Psoas muscle (tissue), 8 donors: Measurements from ENCODE around the gene CKM. TPM values are rescaled to one million over a fixed set of nuclear protein-coding genes. Genes with fewer than 3 reads are reported as not detected.

ENCODE experiments used
- ATAC-seq, 4 donors: fragments of 200-7000 bp; cut with Tn5 transposase; one replicate each; pipeline ENCODE4 v1.9.1; 2020; ENCODE audit warnings: moderate library complexity in 3 of 4, mild to moderate bottlenecking in 2 of 4
- DNase-seq, 2 donors: peaks; one replicate each; pipeline ENCODE4 v3.0.0-alpha.2; 2020
- H3K27ac ChIP-seq: fragments of 200-600 bp; one replicate; pipeline ENCODE4 v1.8.0; 2022
- H3K27me3 ChIP-seq, 3 donors: fragments of 200-600 bp in 1 of 3; one replicate each; pipeline versions ENCODE4 v1.6.1 to v1.8.0; 2013 to 2022; ENCODE audit warnings: low read length in 2 of 3, mild to moderate bottlenecking in 2 of 3, moderate library complexity in 1 of 3; ENCODE audit not compliant: insufficient read depth in 3 of 3
- H3K36me3 ChIP-seq, 2 donors: fragments of 200-600 bp in 1 of 2; one replicate each; pipeline versions ENCODE4 v1.6.1 to v1.8.0; 2013 to 2022; ENCODE audit warnings: low read depth in 1 of 2, mild to moderate bottlenecking in 1 of 2, moderate library complexity in 1 of 2; ENCODE audit not compliant: insufficient read depth in 1 of 2
- H3K4me1 ChIP-seq: fragments of 200-600 bp; one replicate; pipeline ENCODE4 v1.8.0; 2022
- H3K4me3 ChIP-seq: fragments of 200-600 bp; one replicate; pipeline ENCODE4 v1.8.0; 2022; ENCODE audit warnings: mild to moderate bottlenecking
- H3K9me3 ChIP-seq: fragments of 200-600 bp; one replicate; pipeline ENCODE4 v1.8.0; 2022
- CTCF ChIP-seq: fragments of 200-600 bp; IDR thresholded peaks from one replicate; pipeline ENCODE4 v1.8.0; 2022; ENCODE audit warnings: antibody characterized with exemption
- WGBS, 3 donors: extraction: QIAGEN DNeasy Blood & Tissue Kit; methylation state at CpG; one replicate each; pipeline versions ENCODE4 v1.1.6 to v1.1.7; 2013; 5-methylcytosine and 5-hydroxymethylcytosine counted together
- intact Hi-C, 2 donors: fragments of 100-400 bp; cut with DNase I; formaldehyde crosslinking; loops; one replicate each; pipeline versions ENCODE4 v1.11.0 to v1.14.2; 2022
- polyA plus RNA-seq, 3 donors: library from polyadenylated mRNA; stranded (reverse); fragments of 200-250 nt; gene quantifications; one replicate each; pipeline ENCODE4 v1.2.3, GENCODE V29; 2013
- total RNA-seq, 4 donors: library from RNA; stranded (reverse); fragmentation: NEBNext Ultra II Directional in 2 of 4; extraction: Animal tissue kit (Norgen Biotek cat#: 25700) in 2 of 4; gene quantifications; one replicate each; pipeline versions ENCODE4 v1.2.1 to v1.2.4, GENCODE V29; 2021 to 2023
- donor health status: healthy with polysubstance abuse.
- donor health status: DM: no; HTN: no; CAD: no; lungs with moderate emphysema.
- donor health status: Bipolar disorder and iron deficiency.
- donor health status: healthy.
- donor health status: DM: yes; HTN: yes; CAD: no.
- donor health status: DM: no; HTN: no; CAD: no.
- donor health status: DM: no; HTN: no; CAD: no.
- donor health status: DM: yes; HTN: yes; CAD: no.

CKM gene
- total and polyA plus RNA-seq, 7 donors: 9,503 to 23,818 (median 15,775) TPM

GRCh38 chr19:45364696-45365095, 42.0 kb upstream of the CKM start:
- DNase-seq: no peak
- H3K4me3 ChIP-seq: no peak overlapping the region
- TF ChIP-seq CTCF: no peak
- no peaks in the 10 kb centered on the region for H3K9me3 ChIP-seq
- peaks cover 0 to 48% of the 10 kb centered on the region in 2 donors for H3K36me3 ChIP-seq
- H3K27me3 ChIP-seq: no peaks in the 10 kb centered on the region
- intact Hi-C loops: no loop called here
- WGBS, 3 donors: 89 to 91% (median 91%) methylated on average over 11 to 12 of the region's 12 CpGs
- H3K4me1 ChIP-seq: no peaks in the 10 kb centered on the region
- no peak overlapping the region for H3K27ac ChIP-seq
- ATAC-seq: no peak

GRCh38 chr19:45363861-45364459, 41.3 kb upstream of the CKM start:
- DNase-seq: no peak
- no peak for ATAC-seq
- Histone ChIP-seq H3K4me3 (no peak overlapping the region), H3K27ac (no peak overlapping the region), H3K4me1 (no peaks in the 10 kb centered on the region), H3K36me3 (peaks cover 0 to 48% of the 10 kb centered on the region in 2 donors), H3K27me3 (no peaks in the 10 kb centered on the region), H3K9me3 (no peaks in the 10 kb centered on the region)
- intact Hi-C loops: no loop called here
- TF ChIP-seq CTCF: no peak
- WGBS, 3 donors: 91% methylated on average over 41 to 44 of the region's 44 CpGs

DNA sequence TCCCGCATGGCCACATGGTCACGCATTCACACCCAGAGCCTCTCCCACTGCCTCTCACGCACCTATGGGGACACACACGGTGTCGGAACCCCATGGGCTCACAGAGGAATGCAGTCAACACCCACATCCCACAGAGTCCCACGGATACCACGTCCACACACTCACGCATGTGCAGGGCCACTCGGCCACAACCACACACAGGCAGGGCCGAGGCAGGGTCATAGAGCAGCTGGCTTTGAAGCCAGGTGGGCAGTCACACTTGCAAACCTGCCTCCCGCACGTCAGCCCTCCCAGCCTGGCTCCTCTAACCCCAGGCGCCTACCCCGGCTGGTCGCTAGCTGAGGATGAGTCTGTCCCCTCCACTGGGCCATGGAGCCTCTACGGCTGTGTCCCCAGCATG, 39.6 kb upstream of the CKM start:
- H3K27me3 ChIP-seq: no peaks in the 10 kb centered on the region
- no peak for TF ChIP-seq CTCF
- peaks cover 0 to 41% of the 10 kb centered on the region in 2 donors for H3K36me3 ChIP-seq
- H3K9me3 ChIP-seq: no peaks in the 10 kb centered on the region
- H3K27ac ChIP-seq: no peak overlapping the region
- ATAC-seq (no peak), DNase-seq (no peak)
- intact Hi-C loops: no loop called here
- H3K4me1 ChIP-seq: no peaks in the 10 kb centered on the region
- no peak overlapping the region for H3K4me3 ChIP-seq
- WGBS, 3 donors: 87 to 91% (median 90%) methylated on average over 16 of the region's 16 CpGs

- H3K9me3 ChIP-seq: no peaks in the 10 kb centered on the region
- intact Hi-C loops: no loop called here
- H3K4me1 ChIP-seq: no peaks in the 10 kb centered on the region
- TF ChIP-seq CTCF: no peak
- H3K36me3 ChIP-seq: peaks cover 0 to 45% of the 10 kb centered on the region in 2 donors
- H3K4me3 ChIP-seq: no peak overlapping the region
- ATAC-seq: no peak
- WGBS, 3 donors: 91 to 94% (median 92%) methylated on average over 13 to 14 of the region's 14 CpGs
- H3K27ac ChIP-seq: no peak overlapping the region
- no peaks in the 10 kb centered on the region for H3K27me3 ChIP-seq
- no peak for DNase-seq
Measured at GRCh38 chr19:45361608-45362007, 38.9 kb upstream of the CKM start.

GRCh38 chr19:45358213-45358792, 35.6 kb upstream of the CKM start:
- peaks cover 0 to 55% of the 10 kb centered on the region in 2 donors for H3K36me3 ChIP-seq
- DNase-seq: no peak
- no peak for TF ChIP-seq CTCF
- no peaks in the 10 kb centered on the region for H3K27me3 ChIP-seq
- H3K9me3 ChIP-seq: no peaks in the 10 kb centered on the region
- intact Hi-C loops: no loop called here
- H3K4me1 ChIP-seq: no peaks in the 10 kb centered on the region
- H3K4me3 ChIP-seq: no peak overlapping the region
- 86 to 92% (median 91%) methylated on average over 12 of the region's 12 CpGs for WGBS, 3 donors
- ATAC-seq: no peak
- H3K27ac ChIP-seq: no peak overlapping the region
